ENCODE measurements around the gene ZSWIM5.

DNA sequence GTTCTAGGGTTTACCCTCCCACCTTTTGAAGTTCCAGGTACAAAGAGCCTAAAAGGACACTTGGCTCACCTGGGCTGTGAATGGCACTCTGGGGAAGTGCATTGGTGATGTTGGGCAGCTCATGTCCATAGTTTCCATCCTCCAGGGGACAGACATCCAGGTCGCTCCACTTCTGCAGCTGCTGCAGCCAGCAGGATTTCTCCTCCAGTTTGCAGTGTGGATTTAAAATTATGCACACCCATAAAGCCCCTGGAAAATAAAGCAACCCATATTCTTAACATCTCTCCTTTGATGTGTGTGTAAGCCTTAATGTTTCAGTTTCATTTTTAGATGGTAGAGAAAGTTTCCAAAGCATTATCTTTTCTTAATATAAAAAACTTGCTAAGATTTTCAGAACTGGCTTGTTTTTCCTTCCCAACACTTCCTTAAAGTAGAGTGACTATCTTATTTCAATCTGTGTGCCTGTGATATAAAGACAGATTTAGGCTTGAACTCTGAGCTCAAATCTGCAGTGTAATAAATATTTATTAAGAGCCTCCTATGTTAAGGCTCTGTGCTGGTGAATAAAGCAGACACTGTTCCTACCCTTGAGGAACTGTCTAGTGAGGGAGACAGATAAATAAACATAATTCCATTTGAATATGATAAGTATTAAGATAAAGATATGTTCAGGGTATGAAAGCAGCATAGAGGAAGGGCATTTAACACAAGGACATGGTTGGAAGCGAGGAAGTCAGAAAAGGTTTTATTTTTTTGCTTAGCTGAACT is 155.2 kb downstream of the ZSWIM5 start:
- TF ChIP-seq POLR2AphosphoS5 (IDR thresholded peaks at IDR 0.05; ENCODE audit: borderline replicate concordance, low read depth, low read length), result no peak
- TF ChIP-seq FOXP2 (optimal IDR thresholded peaks at IDR 0.05; ENCODE audit: control extremely low read depth, extremely low read length, insufficient read depth), result no peak
- no peak for TF ChIP-seq EZH2 (IDR thresholded peaks at IDR 0.05)
